Osteoblast (primary cell): ENCODE results near the gene MPIG6B. TPM values are rescaled to one million over a fixed set of nuclear protein-coding genes. Genes with fewer than 3 reads are reported as not detected.

Experiments used
- DNase-seq: peaks from one replicate; pipeline ENCODE4 v3.0.0; 2011; ENCODE audit warnings: low spot score, mixed read lengths; ENCODE audit not compliant: insufficient read length; ENCODE audit errors: missing footprints
- H2AFZ ChIP-seq: 2 replicates; pipeline ENCODE4 v1.6.0; 2011; ENCODE audit warnings: mild to moderate bottlenecking, low read length
- H3K27ac ChIP-seq: 2 replicates; pipeline ENCODE4 v1.5.1; 2011; ENCODE audit warnings: mild to moderate bottlenecking, low read depth, low read length, moderate library complexity
- H3K27me3 ChIP-seq: 2 replicates; pipeline ENCODE4 v1.6.0; 2012; ENCODE audit warnings: mild to moderate bottlenecking, control low read depth, inconsistent platforms, low read length, moderate library complexity; ENCODE audit not compliant: insufficient read depth
- H3K36me3 ChIP-seq: 2 replicates; pipeline ENCODE4 v1.5.1; 2011; ENCODE audit warnings: mild to moderate bottlenecking, low read length, control low read depth, moderate library complexity; ENCODE audit not compliant: insufficient read depth
- H3K4me1 ChIP-seq: 2 replicates; pipeline ENCODE4 v1.5.1; 2011; ENCODE audit warnings: mild to moderate bottlenecking, low read length, control low read depth, moderate library complexity; ENCODE audit not compliant: insufficient read depth
- H3K4me2 ChIP-seq: 2 replicates; pipeline ENCODE4 v1.6.0; 2011; ENCODE audit warnings: mild to moderate bottlenecking, low read length; ENCODE audit not compliant: insufficient read depth
- H3K4me3 ChIP-seq: fragments of 200-600 bp; sonication (generic); 3 replicates; pipeline ENCODE4 v1.5.1; 2012; ENCODE audit warnings: mild to moderate bottlenecking, low read length, inconsistent platforms; ENCODE audit not compliant: insufficient read depth
- H3K79me2 ChIP-seq: 2 replicates; pipeline ENCODE4 v1.6.0; 2012; ENCODE audit warnings: mild to moderate bottlenecking, low read length, control low read depth, inconsistent platforms; ENCODE audit not compliant: insufficient read depth
- H3K9me3 ChIP-seq: 2 replicates; pipeline ENCODE4 v1.5.1; 2011; ENCODE audit warnings: low read depth, low read length, control low read depth
- H4K20me1 ChIP-seq: 2 replicates; pipeline ENCODE4 v1.6.0; 2012; ENCODE audit warnings: mild to moderate bottlenecking, low read length, control low read depth; ENCODE audit not compliant: insufficient read depth
- total RNA-seq: library from RNA; depleted of rRNA; stranded (reverse); fragments of >200 nt; gene quantifications from 2 replicates; pipeline ENCODE4 v1.2.3, GENCODE V29; 2012
- TF ChIP-seq, protein P1 (sequence below): IDR thresholded peaks from 2 replicates; pipeline ENCODE4 v1.5.1; 2011; ENCODE audit warnings: mild to moderate bottlenecking, low read depth, low read length, moderate library complexity; ENCODE audit errors: extremely low read depth

The MPIG6B gene
- total RNA-seq, 1 donor, result not detected

DNA sequence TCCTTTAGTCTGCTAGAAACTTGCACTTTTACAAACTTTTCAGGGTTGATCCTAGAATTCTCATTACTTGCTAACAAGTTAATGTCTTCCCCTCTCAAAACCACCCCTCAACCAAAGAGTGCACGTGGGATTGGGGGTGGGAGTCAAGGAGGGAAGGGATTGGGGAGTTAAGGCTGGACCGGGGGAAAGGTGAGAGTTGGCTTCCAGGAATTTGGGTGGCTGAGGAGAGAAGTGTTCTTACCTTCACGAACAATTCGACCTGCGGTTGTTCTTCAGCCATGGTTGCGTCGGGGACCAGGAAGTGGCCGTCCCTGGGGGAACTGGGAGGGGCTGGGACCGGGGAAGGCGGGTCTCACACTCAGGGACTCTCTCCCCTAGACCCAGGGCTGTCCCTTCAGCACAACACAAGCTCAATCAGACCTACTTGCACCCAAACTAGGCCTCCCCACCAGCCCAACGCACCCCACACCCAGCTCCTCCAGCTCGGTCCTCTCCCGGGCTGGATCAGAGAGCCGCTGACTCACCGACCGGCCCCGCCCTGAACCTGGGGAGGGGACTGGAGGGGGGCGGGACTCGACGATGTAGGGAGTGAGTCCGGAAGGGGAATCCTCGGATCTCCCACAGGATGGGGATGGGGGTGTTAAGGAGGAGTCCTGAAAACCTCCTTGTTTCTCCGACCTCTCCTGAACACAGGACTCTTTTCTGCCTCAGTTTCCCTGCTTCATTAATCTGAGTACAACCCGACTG is 13.0 kb downstream of the MPIG6B start, which contains the start of gene CLIC1:
Gene CLIC1 (minus strand): TSS at position 510 of the 747 bp plus-strand sequence. CDS start 230 bp downstream, at position 280.
- H3K4me1 ChIP-seq, result peaks cover 47% of the 10 kb centered on the region
- no peaks in the 10 kb centered on the region for H3K9me3 ChIP-seq
- H3K79me2 ChIP-seq, result peaks cover 56% of the 10 kb centered on the region

DNA sequence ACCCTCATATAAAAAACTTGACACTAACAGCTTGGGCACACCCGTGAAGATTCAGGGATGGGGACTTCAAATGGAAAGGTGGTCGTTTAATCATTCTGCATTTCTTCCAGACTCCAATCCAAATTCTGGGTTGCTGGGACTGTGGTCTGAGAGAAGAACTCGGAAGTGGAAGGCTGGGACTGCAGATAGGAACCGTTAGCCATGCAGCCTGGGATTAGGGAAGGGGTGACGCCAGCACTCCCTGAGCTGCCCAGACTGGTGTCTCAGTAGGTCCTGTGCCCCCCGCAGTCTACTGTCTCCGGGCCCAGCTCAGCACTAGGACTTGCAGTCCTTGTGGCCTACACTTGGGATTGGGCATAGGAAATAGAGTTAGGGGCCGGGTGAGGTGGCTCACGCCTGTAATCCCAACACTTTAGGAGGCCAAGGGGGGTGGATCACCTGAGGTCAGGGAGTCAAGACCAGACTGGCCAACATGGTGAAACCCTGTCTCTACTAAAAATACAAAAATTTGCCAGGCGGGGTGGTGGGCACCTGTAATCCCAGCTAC is 13.7 kb downstream of the MPIG6B start:
- peak; percentile 64 for DNase-seq
- no peaks in the 10 kb centered on the region for H3K9me3 ChIP-seq
- H3K4me1 ChIP-seq, result peaks cover 47% of the 10 kb centered on the region
- TF ChIP-seq, protein P1, sequence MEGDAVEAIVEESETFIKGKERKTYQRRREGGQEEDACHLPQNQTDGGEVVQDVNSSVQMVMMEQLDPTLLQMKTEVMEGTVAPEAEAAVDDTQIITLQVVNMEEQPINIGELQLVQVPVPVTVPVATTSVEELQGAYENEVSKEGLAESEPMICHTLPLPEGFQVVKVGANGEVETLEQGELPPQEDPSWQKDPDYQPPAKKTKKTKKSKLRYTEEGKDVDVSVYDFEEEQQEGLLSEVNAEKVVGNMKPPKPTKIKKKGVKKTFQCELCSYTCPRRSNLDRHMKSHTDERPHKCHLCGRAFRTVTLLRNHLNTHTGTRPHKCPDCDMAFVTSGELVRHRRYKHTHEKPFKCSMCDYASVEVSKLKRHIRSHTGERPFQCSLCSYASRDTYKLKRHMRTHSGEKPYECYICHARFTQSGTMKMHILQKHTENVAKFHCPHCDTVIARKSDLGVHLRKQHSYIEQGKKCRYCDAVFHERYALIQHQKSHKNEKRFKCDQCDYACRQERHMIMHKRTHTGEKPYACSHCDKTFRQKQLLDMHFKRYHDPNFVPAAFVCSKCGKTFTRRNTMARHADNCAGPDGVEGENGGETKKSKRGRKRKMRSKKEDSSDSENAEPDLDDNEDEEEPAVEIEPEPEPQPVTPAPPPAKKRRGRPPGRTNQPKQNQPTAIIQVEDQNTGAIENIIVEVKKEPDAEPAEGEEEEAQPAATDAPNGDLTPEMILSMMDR, result no peak
- H3K4me2 ChIP-seq, result peak overlapping the region; percentile 99
- H2AFZ ChIP-seq, result peak overlapping the region; percentile 82
- peak overlapping the region; percentile 82 for H3K27ac ChIP-seq
- peaks cover 31% of the 10 kb centered on the region for H3K36me3 ChIP-seq
- peaks cover 56% of the 10 kb centered on the region for H3K79me2 ChIP-seq
- H3K4me3 ChIP-seq, result peak overlapping the region; percentile 89
- H4K20me1 ChIP-seq, result peaks cover 18% of the 10 kb centered on the region
- H3K27me3 ChIP-seq, result no peaks in the 10 kb centered on the region

More for the DNA sequence above, 13.0 kb downstream of the MPIG6B start, which contains the start of gene CLIC1:
- TF ChIP-seq, protein P1, result no peak
- Histone ChIP-seq H3K4me3 (peak within 1 kb of the TSS; percentile 89), H3K36me3 (peaks cover 34% of the 10 kb centered on the region), H3K27ac (peak within 1 kb of the TSS; percentile 82), H4K20me1 (peaks cover 21% of the 10 kb centered on the region), H3K4me2 (peak within 1 kb of the TSS; percentile 99), H3K27me3 (no peaks in the 10 kb centered on the region), H2AFZ (peak within 1 kb of the TSS; percentile 82)
- DNase-seq, result peak; percentile 98

DNA sequence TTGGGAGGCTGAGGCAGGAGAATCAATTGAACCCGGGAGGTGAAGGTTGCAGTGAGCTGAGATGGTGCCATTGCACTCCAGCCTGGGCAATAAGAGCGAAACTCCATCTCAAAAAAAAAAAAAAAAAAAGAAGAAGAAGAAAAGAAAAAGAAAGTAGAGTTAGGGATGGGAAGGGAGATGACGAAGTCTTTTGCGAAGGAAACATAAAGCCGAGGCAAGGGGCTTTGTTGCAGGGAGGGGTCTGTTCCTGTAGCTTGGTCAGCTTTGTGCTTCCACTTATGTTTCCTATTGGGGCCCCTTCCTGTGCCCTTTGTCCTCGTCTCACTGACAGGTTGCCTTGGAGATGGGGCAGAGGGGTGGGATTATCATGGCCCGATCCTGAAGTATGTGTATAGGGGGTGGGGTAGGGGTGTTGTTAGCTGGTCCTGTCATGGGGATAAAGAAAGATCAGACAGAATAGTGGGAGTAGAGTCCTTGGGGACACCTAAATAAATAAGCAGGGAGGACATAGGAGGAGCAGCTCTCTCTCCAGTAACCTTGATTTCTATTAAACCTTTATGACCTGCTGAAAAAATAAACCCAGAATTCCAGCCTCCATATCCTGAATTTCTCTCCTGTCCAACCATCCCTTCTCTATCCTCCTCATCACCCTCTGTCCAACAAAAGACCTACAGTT is 14.3 kb downstream of the MPIG6B start:
- peaks cover 50% of the 10 kb centered on the region for H3K79me2 ChIP-seq
- H3K4me2 ChIP-seq, result peak overlapping the region; percentile 66
- no peak for DNase-seq
- H4K20me1 ChIP-seq, result peaks cover 14% of the 10 kb centered on the region
- peaks cover 47% of the 10 kb centered on the region for H3K4me1 ChIP-seq
- H3K4me3 ChIP-seq, result peak overlapping the region; percentile 39
- H2AFZ ChIP-seq, result peak overlapping the region; percentile 55
- H3K36me3 ChIP-seq, result peaks cover 31% of the 10 kb centered on the region
- TF ChIP-seq, protein P1, result no peak
- H3K27ac ChIP-seq, result peak overlapping the region; percentile 79
- H3K27me3 ChIP-seq, result no peaks in the 10 kb centered on the region
- no peaks in the 10 kb centered on the region for H3K9me3 ChIP-seq
